ENCODE results near the gene C4orf50.
A peak's percentile ranks its signal among the peaks of the same experiment; 100 is the strongest.

The C4orf50 gene

DNA sequence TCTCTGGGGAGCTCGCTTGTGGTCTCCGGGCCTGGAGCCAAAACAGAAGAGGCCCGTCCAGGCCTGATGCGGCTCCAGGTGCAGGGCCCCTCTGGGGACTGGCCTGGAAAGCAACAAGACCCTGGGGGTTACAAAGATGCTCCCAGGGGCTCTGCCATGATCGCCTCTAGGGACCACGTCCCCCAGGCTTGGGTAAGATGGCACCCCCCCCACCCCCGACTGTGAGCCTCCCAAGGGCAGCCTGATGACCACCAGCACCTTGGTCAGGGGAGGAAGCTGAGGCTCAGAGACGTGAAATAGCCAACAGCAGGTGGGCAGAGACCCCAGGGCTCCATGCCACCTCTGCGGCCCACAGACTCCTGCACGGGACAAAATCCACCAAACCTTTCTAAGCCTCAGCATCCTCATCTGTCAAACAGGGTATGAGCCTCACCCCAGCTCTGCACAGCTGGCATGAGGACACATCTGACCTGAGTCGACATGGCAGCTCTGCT is 25.4 kb downstream of the C4orf50 start:
- no peak for DNase-seq (ENCODE audit: low spot score)

DNA sequence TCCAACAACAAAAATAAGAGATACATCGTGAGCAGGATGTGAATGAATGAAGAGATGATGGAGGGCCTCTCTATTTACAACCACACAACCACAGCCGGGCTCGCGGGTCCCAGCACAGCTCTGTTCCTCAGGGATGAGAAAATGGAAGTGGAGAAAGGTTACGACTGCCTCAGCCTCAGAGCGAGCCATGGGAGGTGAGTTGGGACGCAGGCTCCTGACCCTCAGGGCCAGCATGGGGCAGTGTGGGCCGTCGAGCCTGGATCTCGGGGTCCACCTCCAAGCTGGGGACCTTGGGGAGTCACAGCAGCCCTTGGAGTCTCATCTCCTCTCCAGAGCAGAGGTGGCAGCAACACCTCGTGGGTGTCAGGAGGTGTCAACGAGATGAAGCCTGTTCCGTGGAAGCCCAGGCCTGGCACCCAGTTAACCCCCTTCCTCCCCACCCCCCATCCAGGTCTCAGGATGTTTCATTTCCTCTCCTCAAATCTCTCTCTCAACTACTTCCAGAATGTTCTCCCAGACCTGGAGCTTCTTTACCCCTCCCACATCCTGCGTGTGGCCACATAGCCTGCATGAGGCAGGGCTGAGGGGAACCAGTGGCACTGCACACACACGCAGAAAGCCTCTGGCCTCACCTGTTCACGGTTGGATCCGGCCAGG is 25.9 kb downstream of the C4orf50 start:
- DNase-seq (ENCODE audit: low spot score), result no peak

DNA sequence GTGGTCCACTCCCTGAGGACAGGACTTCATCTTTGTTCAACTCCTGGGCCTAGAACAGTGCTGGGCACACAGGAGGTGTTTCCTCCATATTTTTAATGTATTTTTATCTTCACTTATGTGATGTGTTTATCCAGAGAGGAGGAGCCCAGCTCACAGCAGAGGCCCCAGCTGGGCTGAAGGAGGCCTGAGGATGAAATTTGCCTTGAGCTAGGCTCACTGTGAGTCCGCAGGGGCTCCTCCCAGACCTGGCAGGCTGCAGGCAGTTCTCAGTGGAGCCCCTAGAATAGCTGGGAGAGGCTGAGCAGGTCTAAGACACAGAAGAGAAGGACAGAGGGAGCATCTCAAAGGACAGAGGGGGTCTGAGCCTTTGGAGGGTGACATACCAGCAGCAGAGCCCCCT is 26.8 kb downstream of the C4orf50 start:
- DNase-seq (ENCODE audit: low spot score), result no peak

- no peak for DNase-seq (ENCODE audit: low spot score)
Measured at GRCh38 chr4:5990446-5991160, 27.6 kb downstream of the C4orf50 start.

DNA sequence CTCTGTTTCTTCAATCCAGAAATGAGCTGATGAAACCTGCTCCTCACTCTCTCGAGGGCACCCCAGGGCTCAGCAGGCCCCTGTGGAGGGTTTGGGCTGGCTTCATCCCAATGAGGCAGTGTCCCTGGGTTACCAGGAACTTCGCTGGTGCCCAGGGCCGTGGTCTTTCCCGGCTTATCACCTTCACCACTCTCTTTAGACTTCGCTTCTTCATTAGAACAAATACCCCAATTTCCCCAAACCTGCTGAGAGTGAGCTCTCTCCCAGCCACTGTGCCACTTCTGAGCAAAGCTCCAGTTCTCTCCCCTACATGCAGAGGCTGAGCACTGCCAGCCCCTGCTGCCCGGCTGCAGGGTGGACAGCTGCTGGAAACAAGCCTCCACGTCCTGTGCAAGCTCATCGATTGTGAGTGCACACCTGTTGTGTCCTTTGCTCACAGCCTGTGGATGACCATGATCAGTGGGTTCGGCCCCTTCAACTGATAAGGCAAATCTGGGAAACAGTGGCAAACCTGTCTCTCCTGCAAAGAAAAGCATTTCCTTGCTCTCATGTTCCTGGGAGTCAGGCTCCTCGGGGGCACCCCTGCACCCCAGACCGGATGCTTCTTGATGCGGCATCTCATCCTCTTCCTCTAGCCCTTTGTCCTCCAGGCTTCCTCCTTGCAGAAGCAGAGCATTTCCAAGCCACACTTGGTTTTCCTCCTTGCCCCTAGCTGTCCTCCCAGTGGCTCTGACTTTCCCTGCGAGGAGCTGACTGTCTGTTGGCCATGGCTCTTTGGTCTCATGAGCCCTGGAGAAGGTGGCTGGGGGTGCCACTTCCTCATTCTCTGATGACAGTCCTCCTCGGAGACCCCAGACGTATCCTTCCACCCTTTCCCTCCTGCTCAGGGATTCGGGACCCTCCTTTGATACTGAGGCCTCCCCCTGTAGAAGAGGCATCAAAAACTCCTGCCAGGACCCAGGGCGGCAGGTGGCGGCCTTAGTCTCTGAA is 28.7 kb downstream of the C4orf50 start:
- DNase-seq (ENCODE audit: low spot score), result no peak

- no peak for DNase-seq (ENCODE audit: low spot score)
Measured at GRCh38 chr4:5988086-5988845, 30.0 kb downstream of the C4orf50 start.

DNA sequence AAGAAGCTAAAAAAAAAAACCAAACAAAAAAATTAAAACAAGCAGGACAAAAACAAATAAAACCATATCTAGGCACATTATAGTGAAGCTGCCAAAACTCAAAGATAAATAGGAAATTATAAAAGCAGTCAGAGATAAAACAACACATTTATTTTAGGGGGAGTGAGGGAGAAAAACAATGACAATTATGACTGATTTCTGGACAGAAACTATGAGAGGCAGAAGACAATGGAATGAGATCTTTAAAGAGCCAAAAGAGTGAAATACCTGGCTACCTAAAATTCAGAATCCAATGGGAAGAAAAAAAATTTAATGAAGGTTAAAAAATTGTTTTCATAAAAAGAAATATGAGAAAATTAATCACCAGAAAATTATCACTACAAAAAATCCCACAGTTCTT is 33.4 kb downstream of the C4orf50 start:
- DNase-seq (ENCODE audit: low spot score), result no peak

DNA sequence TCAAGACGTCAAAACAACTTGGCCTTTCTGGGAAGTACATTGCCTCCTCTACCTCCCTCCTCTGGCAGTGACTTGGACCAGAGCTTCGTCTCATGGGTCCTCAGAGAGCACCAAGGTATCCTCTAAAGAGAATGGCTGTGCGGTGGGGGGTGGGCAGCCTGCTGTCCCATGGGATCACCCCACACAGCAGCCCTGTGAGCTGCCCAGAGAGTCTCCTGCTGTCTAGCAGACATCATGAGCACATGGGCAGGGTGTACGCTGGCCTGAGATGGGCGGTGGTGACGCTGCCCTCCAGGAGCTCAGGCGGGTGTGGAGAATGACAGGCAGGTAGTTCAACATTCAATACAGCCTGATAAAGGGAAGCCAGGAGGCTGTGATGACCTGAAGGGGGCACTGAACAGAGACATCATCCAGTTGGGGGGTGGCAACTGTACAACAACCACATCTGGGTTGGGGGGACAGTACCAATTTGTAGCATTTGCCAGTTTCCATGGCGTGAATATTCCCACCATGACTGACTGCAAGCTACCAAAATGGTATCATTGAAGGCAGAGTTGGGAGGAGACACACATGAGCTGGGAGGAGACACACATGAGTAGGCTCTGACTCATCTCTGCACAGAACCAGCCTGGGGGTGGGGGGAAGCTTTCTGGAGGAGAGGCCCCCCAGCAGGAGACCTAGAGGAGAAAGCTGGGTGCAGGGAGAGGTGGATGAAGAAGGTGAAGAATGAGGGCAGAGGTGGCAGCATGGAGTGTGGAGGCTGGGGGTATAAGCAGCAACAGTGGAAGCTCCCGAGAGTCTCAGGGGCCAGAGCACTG is 35.9 kb downstream of the C4orf50 start:
- no peak for DNase-seq (ENCODE audit: low spot score)

DNA sequence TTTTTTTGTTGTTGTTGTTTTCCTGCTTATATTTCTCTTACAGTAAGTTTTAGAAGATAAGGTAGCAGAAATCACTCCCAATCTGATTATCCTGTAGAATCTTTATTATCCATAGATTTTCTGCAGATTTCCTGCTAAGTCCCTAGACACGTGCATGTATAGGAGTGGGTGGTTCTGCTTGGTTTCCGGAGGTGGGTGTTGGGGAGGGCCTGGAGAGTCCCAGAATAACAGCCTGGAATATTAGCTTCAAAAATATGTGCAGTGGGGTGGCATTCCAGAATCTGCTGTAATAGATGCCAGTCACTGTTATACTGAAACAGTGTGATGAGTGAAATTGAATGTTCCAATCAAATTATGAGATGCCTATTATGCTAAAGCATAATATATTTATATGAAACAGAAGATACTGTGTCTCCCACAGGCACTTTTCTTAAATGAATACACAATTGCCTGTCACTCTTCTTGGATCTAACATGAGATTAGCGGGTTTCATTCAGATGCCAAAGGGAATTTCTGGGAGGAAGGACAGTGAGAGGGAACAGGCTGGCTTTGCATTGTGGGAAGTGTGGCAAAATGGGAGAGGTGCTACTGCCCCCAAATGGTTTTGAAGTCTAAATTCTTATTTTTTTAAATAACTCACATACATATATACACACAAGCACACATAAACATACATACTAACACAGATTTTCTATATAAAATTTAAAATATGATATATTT is 37.6 kb downstream of the C4orf50 start:
- DNase-seq (ENCODE audit: low spot score), result no peak

GRCh38 chr4:5979981-5980380 is 38.2 kb downstream of the C4orf50 start:
- DNase-seq (ENCODE audit: low spot score), result peak; percentile 44

GRCh38 chr4:5976921-5977320 is 41.3 kb downstream of the C4orf50 start:
- DNase-seq (ENCODE audit: low spot score), result no peak

GRCh38 chr4:5976431-5976830 is 41.8 kb downstream of the C4orf50 start:
- DNase-seq (ENCODE audit: low spot score), result no peak

DNA sequence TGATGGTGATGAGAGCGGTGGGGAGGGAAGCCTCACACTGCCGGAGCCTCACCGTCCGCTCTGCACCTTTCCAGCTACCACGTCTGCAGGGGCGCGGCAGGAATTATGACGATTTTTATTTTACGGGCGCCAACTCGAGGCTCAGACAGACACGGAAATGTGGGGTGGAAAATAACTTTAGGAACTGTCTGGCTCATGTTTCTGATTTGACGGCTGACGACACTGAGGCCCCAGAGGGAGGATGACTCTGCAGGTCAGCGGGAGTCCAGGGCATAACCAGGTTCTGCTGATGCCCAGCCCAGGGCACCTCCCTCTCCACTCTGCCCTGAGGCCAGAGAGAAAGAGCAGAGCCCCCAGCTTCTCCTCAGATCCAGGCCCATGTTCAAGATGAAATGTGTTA is 43.9 kb downstream of the C4orf50 start:
- DNase-seq (ENCODE audit: low spot score), result no peak

DNA sequence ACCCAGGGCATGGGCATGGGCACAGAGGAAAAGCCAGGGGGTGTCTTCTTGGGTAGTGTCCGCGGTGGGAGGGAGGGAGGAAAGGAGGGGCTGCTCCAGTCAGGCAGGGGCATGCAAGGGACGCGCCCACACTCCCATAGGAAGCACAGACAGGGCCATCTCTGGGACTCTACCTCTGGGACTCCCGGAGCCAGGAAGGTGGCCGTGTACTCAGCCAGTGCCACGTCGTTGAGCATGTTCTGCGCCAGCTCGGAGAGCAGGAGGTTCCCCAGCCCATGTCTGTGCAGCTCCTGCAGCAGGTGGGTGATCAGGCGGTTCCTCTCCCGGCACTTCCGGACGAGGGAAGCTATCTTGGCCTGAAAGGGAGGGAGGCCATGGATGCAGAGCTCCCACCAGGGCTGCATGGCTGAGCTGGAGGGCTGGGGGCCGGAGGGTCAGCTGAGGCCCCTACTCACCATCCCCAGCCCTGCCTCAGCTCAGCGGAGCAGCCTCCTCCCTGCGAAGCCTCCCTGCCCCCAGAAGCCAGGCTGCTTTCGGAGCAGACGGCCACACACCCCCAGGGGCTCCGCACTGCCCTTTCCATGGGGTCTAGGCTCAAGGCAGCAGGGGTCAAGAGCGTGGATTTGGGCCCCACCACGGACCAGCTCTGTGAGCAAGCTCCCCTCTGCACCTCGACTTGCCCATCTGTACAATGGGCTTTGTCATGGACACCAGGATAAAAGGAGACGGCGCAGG is 44.6 kb downstream of the C4orf50 start:
- DNase-seq (ENCODE audit: low spot score), result no peak

GRCh38 chr4:5973033-5973432 is 45.2 kb downstream of the C4orf50 start:
- no peak for DNase-seq (ENCODE audit: low spot score)

GRCh38 chr4:5972571-5972970 is 45.7 kb downstream of the C4orf50 start:
- DNase-seq (ENCODE audit: low spot score), result no peak

DNA sequence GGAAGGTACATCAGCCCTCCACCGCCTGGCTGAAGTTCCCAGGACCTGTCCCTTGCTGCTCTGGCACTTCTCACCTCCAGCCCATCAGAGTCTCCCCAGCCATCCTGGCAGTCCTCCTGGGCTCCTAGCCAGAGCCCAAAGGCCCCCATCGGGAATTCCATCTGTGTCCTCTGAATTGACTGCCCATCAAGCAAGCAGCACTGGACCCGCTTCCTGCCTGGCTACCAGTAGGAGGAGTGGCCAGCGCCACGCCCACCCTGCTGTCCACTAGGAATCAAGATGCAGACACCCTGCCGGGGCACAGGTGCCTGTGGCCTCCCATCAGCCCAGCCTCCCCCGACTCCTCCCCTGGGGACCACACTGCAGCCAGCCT is 47.2 kb downstream of the C4orf50 start:
- no peak for DNase-seq (ENCODE audit: low spot score)

DNA sequence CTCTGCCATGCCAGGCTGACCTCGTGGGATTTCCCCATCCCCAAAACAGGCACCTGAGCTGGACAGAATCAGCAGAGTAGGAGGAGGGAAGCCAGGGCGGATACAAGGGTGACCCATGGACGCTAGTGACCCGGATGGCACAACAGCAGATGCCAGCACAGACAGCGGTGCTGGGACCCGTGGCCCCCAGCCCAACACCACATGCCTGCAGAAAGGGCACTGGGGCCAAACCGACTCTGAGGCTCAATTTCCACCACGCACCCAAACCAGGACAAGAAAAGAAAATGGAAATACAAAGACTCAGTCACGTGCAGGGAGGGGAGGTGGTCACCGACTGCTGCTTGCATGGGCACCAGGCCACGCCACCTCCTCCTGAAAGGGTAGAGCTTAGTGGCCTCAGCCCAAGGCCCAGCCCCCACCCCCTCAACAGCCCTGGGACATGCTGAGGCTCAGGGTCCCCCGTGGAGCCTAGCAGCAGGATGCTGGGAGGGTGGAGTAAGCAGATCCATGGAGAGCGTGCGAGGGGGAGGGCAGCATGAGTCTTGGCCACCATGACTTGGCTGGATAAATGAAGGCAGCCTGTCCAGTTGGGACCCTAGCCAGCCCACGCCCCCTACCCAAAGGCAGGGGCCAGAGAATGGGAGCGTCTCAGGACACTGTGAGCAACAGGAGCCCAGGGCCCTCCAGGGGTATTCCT is 47.7 kb downstream of the C4orf50 start:
- DNase-seq (ENCODE audit: low spot score), result no peak

GRCh38 chr4:5969777-5970176 is 48.5 kb downstream of the C4orf50 start:
- no peak for DNase-seq (ENCODE audit: low spot score)

Data from AG20443 (cell line).